Type B pancreatic cell (in vitro differentiated cells): Measurements from ENCODE around the gene ERC2. TPM values are rescaled to one million over a fixed set of nuclear protein-coding genes. Genes with fewer than 3 reads are reported as not detected.

Experiments
- DNase-seq: peaks from one replicate; pipeline ENCODE4 v3.0.0; 2021; ENCODE audit warnings: mixed read lengths; ENCODE audit not compliant: unreplicated experiment; ENCODE audit errors: extremely low spot score
- H3K27ac Mint-ChIP-seq: 2 replicates; pipeline ENCODE4 v1.8.0; 2021; ENCODE audit warnings: mild to moderate bottlenecking, mixed read lengths
- H3K27me3 Mint-ChIP-seq: 2 replicates; pipeline ENCODE4 v1.8.0; 2021; ENCODE audit warnings: mixed read lengths
- H3K36me3 Mint-ChIP-seq: 2 replicates; pipeline ENCODE4 v1.8.0; 2021; ENCODE audit warnings: mixed read lengths
- H3K4me1 Mint-ChIP-seq: one replicate; pipeline ENCODE4 v1.8.0; 2021; ENCODE audit warnings: mixed read lengths; ENCODE audit not compliant: unreplicated experiment
- H3K4me3 Mint-ChIP-seq: 2 replicates; pipeline ENCODE4 v1.8.0; 2021; ENCODE audit warnings: mild to moderate bottlenecking, mixed read lengths
- H3K9me3 Mint-ChIP-seq: 2 replicates; pipeline ENCODE4 v1.8.0; 2021; ENCODE audit warnings: mixed read lengths
- CTCF ChIP-seq: fragments of 200-600 bp; sonication (generic); conservative IDR thresholded peaks from 2 replicates; pipeline ENCODE4 v1.5.0; 2021; ENCODE audit warnings: antibody characterized with exemption, mild to moderate bottlenecking
- total RNA-seq: library from RNA; stranded (reverse); gene quantifications from 2 replicates; pipeline ENCODE4 v1.2.1, GENCODE V29; 2021; ENCODE audit warnings: low replicate concordance

Gene ERC2
- total RNA-seq, 1 donor from 2014 or later = 6.1 TPM

- TF ChIP-seq CTCF = no peak
- Mint-ChIP-seq H3K4me3 (no peak overlapping the region), H3K27ac (no peak overlapping the region), H3K36me3 (no peaks in the 10 kb centered on the region), H3K9me3 (no peaks in the 10 kb centered on the region), H3K4me1 (peaks cover 13% of the 10 kb centered on the region), H3K27me3 (peaks cover 4% of the 10 kb centered on the region)
- DNase-seq = no peak
These were observed 766.3 kb downstream of the ERC2 start for GRCh38 chr3:55701997-55702396.

- H3K9me3 Mint-ChIP-seq = no peaks in the 10 kb centered on the region
- H3K36me3 Mint-ChIP-seq = no peaks in the 10 kb centered on the region
- H3K27ac Mint-ChIP-seq = no peak overlapping the region
- DNase-seq = no peak
- H3K4me1 Mint-ChIP-seq = peaks cover 13% of the 10 kb centered on the region
- TF ChIP-seq CTCF = no peak
- H3K27me3 Mint-ChIP-seq = peaks cover 3% of the 10 kb centered on the region
- no peak overlapping the region for H3K4me3 Mint-ChIP-seq
These were observed 769.4 kb downstream of the ERC2 start for GRCh38 chr3:55698831-55699230.

- no peak overlapping the region for H3K27ac Mint-ChIP-seq
These were observed 770.9 kb downstream of the ERC2 start for GRCh38 chr3:55697177-55697865.

GRCh38 chr3:55692957-55693558 is 775.2 kb downstream of the ERC2 start:
- H3K36me3 Mint-ChIP-seq = no peaks in the 10 kb centered on the region
- H3K27me3 Mint-ChIP-seq = peaks cover 17% of the 10 kb centered on the region
- H3K4me3 Mint-ChIP-seq = no peak overlapping the region
- H3K9me3 Mint-ChIP-seq = no peaks in the 10 kb centered on the region
- TF ChIP-seq CTCF = no peak
- no peak overlapping the region for H3K27ac Mint-ChIP-seq
- peaks cover 34% of the 10 kb centered on the region for H3K4me1 Mint-ChIP-seq
- DNase-seq = no peak

More at GRCh38 chr3:55697177-55697865, 770.9 kb downstream of the ERC2 start:
- no peaks in the 10 kb centered on the region for H3K9me3 Mint-ChIP-seq
- no peak for TF ChIP-seq CTCF
- no peak for DNase-seq
- peaks cover 3% of the 10 kb centered on the region for H3K27me3 Mint-ChIP-seq
- no peaks in the 10 kb centered on the region for H3K36me3 Mint-ChIP-seq
- H3K4me3 Mint-ChIP-seq = no peak overlapping the region
- H3K4me1 Mint-ChIP-seq = peaks cover 25% of the 10 kb centered on the region

GRCh38 chr3:55692295-55692956 is 775.8 kb downstream of the ERC2 start:
- Mint-ChIP-seq H3K27ac (no peak overlapping the region), H3K4me1 (peaks cover 35% of the 10 kb centered on the region), H3K36me3 (no peaks in the 10 kb centered on the region), H3K4me3 (no peak overlapping the region), H3K27me3 (peaks cover 17% of the 10 kb centered on the region), H3K9me3 (no peaks in the 10 kb centered on the region)
- DNase-seq = no peak
- TF ChIP-seq CTCF = no peak
